Omental fat pad (tissue), 4 donors: ENCODE results near the gene GPHB5. TPM values are rescaled to one million over a fixed set of nuclear protein-coding genes. Genes with fewer than 3 reads are reported as not detected.
"Not testable (repeated sequence)": the region's sequence is repeated elsewhere in the genome, so short reads cannot be mapped to it uniquely, and the experiment has no call there.

ENCODE experiments used
- ATAC-seq: fragments of 150-250 bp; one replicate; pipeline ENCODE4 v1.9.1; 2016; ENCODE audit warnings: mild to moderate bottlenecking, moderate library complexity; ENCODE audit not compliant: low FRiP score
- DNase-seq: peaks from one replicate; pipeline ENCODE4 v3.0.0-alpha.2; 2019; ENCODE audit warnings: low spot score
- CTCF ChIP-seq, 3 donors: fragments of 450-650 bp; IDR thresholded peaks; one replicate each; pipeline ENCODE4 v1.5.1; 2016 to 2017; ENCODE audit warnings: antibody characterized with exemption in 3 of 3, mild to moderate bottlenecking in 3 of 3, moderate library complexity in 2 of 3
- total RNA-seq, 4 donors: library from RNA; depleted of rRNA; stranded (reverse); fragments of >200 nt; gene quantifications; one replicate each; pipeline ENCODE4 v1.1.0, GENCODE V29; 2016

GPHB5 gene
- total RNA-seq, 4 donors from 2014 or later, result not detected

- ATAC-seq (no peak), DNase-seq (no peak)
- TF ChIP-seq CTCF (IDR thresholded peaks at IDR 0.05), result no peak
These were observed 3.7 kb upstream of the GPHB5 start for GRCh38 chr14:63322472-63322871.

GRCh38 chr14:63308723-63309317, 9.9 kb downstream of the GPHB5 start:
- no peak for DNase-seq
- TF ChIP-seq CTCF (IDR thresholded peaks at IDR 0.05), result no peak
- no peak for ATAC-seq

GRCh38 chr14:63304429-63304828, 14.3 kb downstream of the GPHB5 start:
- not testable (repeated sequence) for DNase-seq, ATAC-seq

- ATAC-seq (no peak), DNase-seq (no peak)
- TF ChIP-seq CTCF (IDR thresholded peaks at IDR 0.05), result no peak
These were observed 16.7 kb downstream of the GPHB5 start for GRCh38 chr14:63301891-63302534.

GRCh38 chr14:63300854-63301253, 17.9 kb downstream of the GPHB5 start:
- no peak for ATAC-seq
- DNase-seq, result no peak
- no peak for TF ChIP-seq CTCF (IDR thresholded peaks at IDR 0.05)

- no peak for ATAC-seq
- no peak for DNase-seq
- TF ChIP-seq CTCF (IDR thresholded peaks at IDR 0.05), result no peak
These were observed 19.2 kb downstream of the GPHB5 start for GRCh38 chr14:63299351-63300110.

- no peak for ATAC-seq
- TF ChIP-seq CTCF (IDR thresholded peaks at IDR 0.05), result no peak
These were observed 21.2 kb downstream of the GPHB5 start for GRCh38 chr14:63297372-63298063.

More at GRCh38 chr14:63297372-63298063, 21.2 kb downstream of the GPHB5 start:
- no peak for DNase-seq
